NCI-H460 (cell line): ENCODE results near the gene THYN1. TPM values are rescaled to one million over a fixed set of nuclear protein-coding genes. Genes with fewer than 3 reads are reported as not detected.

ENCODE experiments used
- DNase-seq: peaks from one replicate; pipeline ENCODE4 v3.0.0-alpha.2; 2016; ENCODE audit warnings: low read depth; ENCODE audit errors: extremely low read depth
- total RNA-seq: library from RNA; depleted of rRNA; stranded (reverse); fragments of >200 nt; shearing (Covaris generic); gene quantifications from 2 replicates; pipeline ENCODE4 v1.2.3, GENCODE V29; 2014

THYN1 gene
- total RNA-seq, 1 experiment from 2014 or later, result 29.1 TPM

DNA sequence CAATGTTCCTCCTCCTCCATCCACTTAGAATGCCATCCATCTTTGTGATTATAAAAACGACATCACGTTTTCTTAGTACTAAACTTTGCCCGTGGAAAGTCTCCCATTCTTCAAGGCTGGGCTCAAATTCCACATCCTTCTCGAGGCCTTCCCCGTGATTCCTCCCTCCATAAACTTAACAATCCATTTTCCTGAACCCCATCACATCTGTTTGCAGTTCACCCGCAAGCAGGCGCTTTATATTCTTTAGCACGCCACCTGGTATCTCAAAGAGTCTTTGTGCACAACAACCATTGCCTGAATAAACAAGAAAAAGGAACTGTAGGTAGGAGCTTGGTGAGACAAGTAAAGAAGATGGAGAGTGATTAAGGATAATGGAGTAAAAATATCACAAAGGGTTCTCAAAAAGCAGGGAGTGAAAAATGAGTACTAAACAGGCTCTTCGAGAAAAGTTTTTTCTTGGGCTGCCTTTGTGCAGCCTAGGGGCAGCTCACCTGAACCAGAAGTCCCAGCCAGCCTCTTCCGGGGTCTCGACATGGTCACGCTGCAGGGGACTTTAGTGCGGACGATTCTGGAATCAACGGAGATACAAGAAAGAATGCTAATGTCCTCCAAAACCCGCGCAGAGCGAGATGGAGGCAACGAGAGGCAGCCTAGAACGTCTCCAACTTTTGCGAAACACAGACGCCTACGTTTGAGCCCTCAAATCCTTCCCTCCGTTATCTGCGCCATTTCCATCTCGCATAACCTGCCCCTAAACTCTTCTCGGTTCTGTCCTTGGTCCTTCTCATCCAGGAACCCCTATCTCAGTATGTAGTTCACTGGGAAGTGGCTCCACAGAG, 585 bp downstream of the THYN1 start:
- DNase-seq, result no peak

DNA sequence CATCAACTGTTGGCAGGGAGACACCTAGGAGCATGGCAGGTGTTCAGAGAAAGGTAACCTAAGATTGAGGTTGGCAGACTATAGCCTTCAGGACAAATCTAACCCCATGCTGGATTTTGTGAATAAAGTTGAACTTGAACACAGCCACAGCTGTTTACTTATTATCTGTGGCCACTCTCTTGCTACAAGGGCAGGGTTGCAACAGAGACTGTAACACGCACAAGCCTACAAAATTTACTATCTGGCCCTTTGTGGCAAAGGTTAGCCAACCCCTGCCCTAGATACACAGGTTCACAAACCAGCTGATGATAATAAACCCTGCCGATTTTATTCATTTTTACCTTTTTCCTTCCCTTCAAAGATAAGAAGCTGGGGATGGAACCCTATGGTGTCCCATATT, 2.5 kb downstream of the THYN1 start:
- no peak for DNase-seq

DNA sequence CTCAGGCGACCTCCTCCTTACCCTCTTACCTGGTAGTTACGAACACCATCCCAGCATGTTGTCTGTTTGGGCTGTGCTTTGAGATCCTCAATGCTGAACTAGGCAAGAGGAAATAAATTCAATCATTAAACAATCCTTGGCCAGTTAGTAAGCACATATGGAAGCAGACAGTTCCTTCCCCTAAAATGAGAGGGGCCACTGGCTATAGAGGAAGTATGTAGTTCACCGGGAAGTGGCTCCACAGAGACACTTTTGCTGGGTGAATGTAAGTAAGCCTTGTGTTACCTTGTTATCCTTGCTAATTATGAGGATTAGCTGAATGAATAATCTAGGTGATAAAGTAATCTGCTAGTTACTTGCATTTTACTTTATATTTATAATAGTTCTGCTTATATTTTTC, 2.9 kb downstream of the THYN1 start:
- DNase-seq, result no peak

DNA sequence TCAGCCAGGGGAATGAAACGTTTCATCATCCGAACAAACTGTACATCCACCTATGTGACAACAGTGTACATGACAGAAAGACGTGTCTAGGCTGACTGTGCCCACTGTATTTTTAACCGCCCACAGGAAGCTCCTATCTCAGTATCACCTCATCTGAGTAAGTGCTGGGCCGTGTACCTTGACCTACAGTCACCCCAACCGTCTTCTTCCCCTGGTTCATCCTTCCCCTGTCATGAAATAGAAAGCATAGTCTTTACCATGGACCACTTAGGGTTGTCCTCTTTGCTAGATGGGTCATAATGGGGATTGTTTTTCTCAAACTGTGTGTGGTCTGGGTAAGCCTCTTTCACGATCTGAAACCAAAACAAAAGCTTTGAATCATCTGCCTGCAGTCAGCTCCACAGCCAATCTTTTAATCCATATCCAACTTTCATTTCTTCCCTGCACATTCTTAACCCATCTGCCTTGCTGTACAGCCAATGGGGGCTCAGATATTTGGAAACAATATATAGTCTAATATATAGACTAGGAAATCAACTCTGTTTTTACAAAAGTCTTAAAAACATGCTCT, 4.2 kb downstream of the THYN1 start:
- no peak for DNase-seq

DNA sequence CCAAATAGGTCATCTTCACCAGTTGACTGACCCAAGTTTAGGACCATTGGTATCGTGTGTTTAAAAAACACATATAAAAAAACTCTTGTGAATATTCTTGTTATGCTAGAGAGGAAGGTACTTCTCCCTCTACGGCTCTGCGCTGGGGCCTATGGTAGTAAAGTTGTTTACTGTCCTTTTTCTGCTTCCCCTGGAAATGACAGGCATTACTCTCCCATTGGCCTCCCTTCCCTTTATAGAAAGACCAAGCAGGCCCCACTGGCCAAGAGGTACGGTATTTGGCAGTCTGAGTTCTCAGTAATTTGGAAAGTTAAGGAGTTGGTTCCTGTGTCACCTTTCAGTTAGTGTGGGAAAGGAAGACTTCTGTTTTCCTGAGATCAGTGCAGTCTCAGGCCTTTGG, 6.5 kb downstream of the THYN1 start:
- DNase-seq, result no peak

DNA sequence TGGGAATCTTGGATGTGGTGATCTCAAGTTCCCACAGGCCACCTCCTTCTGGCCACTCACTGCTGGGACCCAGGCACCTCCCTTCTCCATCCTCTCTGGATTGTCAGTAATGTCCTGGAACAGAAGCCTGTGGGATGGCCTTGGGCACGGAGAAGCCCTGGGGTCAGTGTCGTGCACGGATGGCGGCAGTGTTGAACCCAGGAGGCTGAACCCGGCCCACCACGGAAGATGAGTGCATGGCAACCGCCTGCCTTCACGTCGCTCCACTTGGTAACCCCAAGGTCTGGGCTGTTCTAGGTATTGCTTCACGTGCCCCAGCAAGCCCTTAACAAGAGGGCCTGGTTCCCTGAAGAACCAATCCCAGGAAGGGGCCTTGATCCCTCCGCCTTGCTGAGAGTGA, 7.1 kb downstream of the THYN1 start:
- DNase-seq, result no peak

DNA sequence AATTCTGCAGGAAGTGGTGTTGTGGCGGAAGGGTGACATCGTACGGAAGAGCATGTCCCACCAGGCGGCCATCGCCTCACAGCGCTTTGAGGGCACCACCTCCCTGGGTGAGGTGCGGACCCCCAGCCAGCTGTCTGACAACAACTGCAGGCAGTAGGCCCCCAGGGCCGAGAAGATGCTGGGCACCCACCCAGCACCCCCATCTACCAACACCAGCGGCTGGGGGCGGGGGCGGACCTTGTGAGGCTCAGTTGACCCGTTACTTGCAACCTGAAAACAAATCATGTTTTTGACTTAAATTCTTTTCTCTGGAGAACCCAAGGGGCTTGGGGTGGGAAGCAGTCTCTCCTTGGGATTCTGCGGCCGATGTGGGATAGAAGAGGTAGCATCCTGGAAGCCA, 7.7 kb downstream of the THYN1 start:
- no peak for DNase-seq

DNA sequence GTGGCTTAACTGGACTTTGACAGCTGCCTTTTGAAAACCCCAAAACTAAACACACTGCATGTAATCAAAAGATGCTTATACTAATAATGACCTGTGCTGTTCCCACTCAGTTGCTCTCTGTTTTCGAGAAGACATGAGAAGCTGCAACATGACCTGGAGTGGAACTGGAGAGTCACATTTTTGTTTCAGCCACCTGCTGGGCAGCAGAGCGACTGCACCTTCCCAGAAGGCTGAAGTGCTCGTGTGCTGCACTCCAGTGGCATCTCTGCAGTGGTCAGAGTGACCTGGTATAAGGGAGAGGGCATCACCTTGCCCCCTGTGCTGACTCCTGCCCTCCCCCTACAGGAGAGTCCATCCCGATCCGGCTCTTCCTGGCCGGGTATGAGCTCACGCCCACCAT, 8.6 kb downstream of the THYN1 start:
- no peak for DNase-seq

DNA sequence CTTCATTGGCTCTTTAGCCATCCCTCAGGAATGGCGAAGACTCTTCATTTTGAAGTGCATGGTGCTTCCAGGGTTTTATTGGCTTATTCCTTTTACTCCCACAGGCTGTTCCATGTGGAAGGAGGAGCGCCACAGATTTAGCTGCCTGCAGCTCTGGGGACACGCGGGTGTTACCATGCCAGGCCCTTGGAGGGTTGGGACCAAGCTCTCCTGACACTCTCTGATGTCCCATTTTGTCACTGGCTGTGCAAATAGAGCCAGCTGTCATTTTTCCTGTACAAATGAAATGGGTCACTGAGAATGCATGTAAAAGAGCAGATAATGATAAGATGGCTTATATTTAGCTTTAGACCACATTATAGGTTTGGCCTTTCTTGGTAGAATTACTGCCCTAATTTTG, 9.2 kb downstream of the THYN1 start:
- DNase-seq, result no peak

DNA sequence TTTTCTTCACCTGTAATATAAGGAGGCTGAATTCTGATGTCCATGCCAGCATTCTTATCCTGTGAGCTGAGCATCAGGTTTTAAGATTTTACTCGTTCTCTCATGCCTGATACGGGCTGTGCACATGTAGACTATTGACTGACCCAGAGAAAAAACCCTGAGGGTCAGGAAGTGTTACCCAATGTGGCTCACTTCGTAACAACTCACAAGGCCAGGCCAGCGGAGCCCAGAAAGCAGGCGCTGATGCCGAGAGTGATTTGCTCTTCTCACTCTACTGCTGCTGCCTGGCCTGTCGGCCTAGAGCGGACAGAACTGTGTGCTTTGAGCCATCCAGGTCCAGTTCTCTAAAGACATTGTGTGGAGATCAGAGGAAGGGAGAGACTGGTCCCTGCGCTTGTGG, 10.8 kb downstream of the THYN1 start:
- DNase-seq, result no peak

DNA sequence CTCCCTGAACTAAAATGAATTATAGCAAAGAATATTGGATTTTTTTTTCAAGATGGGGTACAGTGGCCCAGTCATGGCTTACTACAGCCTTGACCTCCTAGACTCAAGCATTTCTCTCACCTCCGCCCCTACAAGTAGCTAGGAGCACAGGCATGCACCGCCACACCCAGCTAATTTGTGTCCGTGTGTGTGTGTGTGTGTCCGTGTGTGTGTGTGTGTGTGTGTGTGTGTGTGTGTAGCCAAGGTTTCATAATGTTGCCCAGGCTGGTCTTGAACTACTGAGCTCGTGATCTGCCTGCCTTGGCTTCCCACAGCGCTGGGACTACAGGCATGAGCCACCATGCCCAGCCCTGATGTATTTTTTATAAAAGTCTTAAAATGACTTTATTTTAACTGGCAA, 12.6 kb downstream of the THYN1 start:
- no peak for DNase-seq

DNA sequence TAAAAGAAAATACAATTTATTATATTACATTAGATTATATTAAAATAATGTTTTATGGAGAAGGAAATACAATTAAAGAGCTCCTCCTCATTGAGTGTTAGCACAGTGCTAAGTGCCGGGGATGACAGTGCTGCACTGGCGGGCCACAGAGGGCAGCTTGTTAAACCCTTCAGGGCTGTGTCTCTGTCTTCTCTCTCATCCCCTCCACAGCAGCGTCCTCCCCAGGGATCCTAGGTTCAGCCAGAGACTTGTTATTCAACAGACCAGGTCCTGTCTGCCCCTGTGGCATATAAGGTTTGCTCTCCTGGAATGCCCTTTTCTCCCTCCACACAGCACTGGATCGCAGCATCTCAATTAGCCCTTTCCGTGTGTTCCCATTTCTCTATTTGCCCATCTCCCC, 14.2 kb downstream of the THYN1 start:
- no peak for DNase-seq

DNA sequence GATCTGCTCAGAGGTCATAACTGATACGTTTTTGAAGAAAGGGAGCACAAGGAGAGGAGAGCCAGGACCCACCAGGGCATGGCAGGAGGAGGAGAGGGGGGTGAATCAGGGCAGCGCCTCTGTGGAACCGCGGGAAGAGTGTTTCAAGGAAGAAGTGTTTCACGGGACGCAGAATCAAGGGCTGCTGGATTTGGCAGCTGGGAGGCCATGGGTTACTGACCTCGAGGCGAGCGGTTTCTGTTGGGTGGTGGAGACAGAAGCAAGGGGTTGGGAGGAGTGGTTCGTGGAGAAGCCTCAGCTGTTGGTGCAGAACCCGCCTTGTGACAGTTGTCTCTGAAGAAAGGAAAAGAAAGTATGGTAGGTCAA, 15.6 kb downstream of the THYN1 start:
- no peak for DNase-seq

DNA sequence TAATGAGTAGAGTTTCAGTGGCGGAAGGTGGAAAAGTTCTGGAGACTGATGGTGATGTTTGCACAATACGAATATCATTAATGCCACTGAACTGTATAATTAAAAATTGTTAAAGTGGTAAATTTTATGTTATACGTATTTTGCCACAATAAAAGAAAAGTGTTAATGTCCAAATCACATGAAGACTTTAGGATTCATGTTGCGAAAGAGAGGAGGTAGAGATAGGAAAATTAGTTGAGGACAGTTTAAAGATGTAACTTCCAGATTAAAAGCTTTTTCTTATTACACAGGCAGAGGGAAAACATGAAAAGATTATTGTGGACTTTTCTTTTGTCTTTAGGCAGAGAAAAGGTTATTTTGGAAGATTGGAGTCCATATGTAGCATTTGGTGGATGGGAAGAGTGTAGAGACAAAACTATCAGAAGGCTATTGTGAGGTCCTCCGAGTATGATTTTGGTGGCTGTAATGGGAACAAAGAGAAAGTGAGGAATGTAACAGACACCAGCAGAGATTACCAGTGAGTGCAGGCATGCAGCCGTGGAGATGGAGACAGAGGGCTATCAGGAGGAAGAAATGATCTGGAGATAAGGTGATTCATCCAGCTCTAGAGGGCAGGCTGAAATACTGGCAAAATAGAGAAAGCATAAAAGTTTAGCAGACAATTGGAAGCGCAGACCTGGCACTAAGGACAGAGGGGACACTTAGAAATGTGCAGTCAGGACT, 16.2 kb downstream of the THYN1 start:
- no peak for DNase-seq

DNA sequence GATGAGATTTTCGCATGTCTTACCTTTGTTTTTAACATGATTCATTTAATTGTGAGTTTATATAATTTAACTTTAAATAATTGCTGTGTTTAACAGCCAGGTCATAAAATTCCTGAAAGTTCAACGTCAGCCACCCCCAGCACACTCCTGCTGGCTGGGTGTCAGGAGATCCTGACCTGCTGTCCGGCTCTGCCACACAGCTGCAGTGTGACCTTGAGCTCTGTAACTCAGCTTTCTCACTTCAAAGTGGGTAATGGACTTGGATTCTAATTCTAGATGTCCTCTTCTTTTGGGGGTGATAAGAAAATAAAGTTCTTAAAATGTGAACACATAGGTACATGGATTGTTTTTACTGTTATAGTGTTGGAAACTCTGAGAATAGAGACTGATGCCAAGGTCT, 17.8 kb downstream of the THYN1 start:
- DNase-seq, result no peak

DNA sequence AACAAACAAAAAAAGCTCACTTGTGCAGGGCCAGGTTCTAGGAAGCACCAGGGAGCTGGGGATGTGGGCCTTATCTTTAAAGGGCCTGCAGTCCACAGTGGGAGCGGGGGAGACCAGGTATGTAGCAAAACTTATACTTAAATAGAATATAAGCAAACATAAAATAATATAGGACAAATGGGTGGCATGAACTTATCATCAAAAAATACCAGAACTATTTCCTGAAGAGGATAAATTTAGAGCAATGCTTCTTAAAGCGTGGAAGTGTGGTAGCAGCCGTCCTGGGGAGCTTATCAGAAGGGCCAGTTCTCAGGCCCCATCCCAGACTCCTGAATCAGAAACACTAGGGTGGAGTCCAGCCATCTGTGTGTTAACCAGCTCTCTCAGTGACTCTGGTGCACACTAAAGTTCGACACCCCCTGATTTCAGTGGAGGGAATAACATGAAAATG, 19.4 kb downstream of the THYN1 start:
- DNase-seq, result no peak

DNA sequence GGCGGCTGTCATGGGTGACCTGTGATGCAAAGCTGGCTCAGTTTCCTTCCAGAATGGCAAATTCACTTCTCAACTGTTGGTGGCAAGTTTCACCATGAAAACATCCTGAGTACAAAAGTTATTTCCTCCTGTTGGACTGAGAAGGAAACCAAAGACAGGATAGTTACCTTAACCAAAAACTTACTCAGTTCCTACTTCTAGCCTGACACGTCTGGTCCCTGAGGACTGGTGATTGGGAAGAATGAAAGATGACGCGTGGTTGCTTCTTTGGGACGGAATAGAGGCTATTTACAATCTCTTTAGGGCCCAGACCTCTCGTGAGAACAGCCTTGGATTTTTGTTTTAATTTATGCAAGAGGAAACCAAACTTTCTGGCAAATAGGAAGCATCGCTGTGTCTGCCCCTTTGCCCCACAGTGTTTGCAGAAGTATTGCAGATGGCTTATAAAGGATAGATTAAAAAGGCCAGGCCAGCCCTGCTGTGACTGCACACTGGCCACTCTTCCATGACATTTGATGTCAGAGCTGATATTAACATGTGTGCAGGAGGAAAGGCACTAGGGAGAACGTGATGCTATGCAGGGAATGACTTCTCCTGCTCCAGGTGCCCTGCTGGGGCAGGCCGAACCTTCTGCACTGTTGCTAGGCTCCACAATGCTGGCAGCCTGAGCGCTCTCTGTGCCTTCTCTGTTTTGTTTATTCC, 21.0 kb downstream of the THYN1 start:
- DNase-seq, result no peak

DNA sequence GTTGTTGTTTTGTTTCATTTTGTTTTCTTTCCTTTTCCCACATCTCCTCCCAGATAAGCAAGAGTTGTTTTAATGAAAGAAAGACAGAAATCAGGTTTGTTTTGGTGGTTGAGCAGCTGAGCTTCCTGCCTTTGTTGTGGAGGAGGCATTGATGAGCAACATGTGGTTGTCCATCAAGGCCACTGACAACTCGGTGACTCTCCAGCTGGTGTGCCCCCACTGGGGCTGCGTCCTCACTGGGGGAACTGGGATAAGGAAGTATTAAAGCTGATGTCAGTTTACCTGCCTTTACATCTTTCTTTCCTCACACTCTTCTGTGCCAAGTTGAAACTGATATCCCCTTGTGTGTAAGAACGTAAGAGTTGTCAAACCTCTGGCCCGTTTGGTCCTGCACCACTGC, 22.8 kb downstream of the THYN1 start:
- no peak for DNase-seq

DNA sequence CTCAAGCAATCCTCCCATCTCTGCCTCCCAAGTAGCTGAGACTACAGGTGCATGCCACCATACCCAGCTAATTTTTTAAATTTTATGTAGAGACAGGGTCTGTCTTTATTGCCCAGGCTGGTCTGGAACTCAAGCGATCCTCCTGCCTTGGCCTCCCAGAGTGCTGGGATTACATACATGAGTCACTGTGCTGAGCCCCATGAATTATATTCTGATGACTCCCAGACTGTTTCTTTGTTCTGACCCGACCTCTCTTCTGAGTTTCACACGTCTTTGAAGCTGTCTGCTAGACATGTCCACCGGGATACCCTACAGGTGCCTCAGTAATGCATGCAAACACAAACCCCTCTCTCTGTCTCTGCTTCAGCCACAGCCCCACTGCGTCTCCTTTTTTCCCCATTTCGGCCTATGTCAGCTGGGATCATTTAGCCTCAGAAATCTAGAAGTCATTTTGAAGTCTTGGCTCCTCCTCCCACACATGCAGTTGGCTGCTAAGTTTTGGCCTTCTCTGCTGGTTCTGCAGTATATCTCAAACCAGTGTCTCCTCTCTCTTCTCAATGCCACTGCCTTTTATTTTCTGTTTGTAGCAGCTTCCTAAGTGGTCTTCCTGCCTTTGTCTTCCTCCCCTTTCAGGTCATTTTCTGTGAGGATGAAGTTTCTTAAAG, 23.9 kb downstream of the THYN1 start:
- no peak for DNase-seq

DNA sequence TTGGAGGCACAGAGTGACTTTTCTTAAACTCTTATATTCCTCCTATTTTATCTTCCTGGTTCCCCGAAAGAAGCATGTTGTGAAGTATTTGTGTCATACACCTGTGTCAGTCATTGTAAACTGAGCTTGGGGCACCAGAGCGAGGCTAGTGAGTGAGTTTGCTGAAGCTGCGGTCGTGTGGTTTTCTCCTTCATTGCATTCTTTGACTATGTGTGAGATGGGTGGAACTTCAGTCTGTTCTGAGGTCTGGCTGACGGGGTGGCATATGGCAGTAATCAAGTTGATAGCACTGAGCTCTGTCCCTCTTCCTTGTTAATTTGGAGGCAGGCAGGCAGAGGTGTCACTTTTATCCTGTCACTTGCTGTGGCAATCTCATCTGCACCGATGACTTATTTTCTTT, 24.5 kb downstream of the THYN1 start:
- DNase-seq, result no peak

DNA sequence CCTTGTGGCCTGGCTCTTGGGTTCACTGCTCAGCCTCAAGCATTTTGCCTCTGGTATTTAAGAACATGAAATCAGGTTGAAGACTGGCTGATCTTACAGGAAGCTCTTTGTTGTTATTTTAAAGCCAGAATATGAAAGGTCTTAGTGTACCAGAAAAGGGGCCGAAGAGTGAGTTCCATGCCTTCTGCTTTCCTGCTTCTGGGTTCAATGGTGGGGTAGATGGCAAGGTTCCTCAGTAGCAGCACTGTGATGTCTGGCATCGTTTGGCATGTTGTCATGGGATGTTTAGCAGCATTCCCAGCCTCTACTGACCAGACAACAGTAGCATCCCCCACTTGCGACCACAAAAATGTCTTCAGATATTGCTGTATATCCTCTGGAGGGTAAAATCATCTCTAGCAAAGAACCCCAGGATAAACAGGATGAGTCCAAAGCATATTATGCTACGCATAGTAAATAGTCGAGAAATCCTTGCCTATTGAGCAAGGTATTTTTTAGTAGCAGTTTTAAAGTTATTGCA, 26.3 kb downstream of the THYN1 start:
- no peak for DNase-seq
